Body of pancreas (tissue), 4 donors: ENCODE measurements around the gene ECT2L.

ENCODE experiments used
- POLR2A ChIP-seq, 3 donors: fragments of 450-650 bp; IDR thresholded peaks; one replicate each; pipeline ENCODE4 v1.6.1; 2016; ENCODE audit warnings: antibody characterized with exemption in 3 of 3, mild to moderate bottlenecking in 2 of 3
- TF ChIP-seq, protein P1 (sequence below), 7 experiments: fragments of 450-650 bp in 4 of 7; fragments of 200-600 bp in 3 of 7; sonication (generic) in 3 of 7; IDR thresholded peaks; one replicate each; pipeline ENCODE4 v1.5.1; 2016 to 2019; ENCODE audit warnings: antibody characterized with exemption in 7 of 7

DNA sequence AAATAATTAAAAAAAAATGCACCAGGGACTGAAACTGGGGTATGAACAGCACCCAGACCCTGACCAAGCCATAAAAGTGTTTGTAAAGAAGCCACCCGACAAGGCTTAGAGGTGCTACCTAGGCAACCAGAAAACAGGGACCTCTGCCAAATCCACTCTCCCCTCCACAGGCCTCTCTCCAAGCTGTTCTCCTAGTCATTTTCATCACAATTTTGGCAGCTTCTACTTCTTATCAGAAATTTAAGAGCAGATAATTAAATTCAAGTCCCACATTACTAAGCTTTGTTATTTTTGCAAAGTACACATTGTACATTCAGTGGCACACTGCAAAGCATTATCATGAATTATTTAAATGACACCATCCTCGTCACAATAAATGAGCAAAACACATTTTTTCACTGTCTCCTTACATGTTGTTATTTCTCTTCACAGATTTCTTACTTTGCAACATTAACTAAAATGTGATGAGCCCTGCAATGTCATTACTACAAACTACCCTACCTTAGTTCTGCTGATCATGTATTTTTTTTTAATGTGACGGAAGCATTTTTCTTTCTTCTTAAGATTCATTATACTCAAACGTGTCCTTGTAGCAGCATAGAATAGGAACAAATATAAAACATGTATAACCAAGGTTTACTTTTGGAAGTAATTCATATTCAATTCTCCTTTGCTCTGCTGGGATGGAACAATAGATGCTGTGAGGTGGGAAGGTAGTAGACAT, 38.1 kb downstream of the ECT2L start:
- TF ChIP-seq, protein P1, sequence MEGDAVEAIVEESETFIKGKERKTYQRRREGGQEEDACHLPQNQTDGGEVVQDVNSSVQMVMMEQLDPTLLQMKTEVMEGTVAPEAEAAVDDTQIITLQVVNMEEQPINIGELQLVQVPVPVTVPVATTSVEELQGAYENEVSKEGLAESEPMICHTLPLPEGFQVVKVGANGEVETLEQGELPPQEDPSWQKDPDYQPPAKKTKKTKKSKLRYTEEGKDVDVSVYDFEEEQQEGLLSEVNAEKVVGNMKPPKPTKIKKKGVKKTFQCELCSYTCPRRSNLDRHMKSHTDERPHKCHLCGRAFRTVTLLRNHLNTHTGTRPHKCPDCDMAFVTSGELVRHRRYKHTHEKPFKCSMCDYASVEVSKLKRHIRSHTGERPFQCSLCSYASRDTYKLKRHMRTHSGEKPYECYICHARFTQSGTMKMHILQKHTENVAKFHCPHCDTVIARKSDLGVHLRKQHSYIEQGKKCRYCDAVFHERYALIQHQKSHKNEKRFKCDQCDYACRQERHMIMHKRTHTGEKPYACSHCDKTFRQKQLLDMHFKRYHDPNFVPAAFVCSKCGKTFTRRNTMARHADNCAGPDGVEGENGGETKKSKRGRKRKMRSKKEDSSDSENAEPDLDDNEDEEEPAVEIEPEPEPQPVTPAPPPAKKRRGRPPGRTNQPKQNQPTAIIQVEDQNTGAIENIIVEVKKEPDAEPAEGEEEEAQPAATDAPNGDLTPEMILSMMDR (IDR thresholded peaks at IDR 0.05) = no peak
- no peak for TF ChIP-seq POLR2A (IDR thresholded peaks at IDR 0.05)
